Fibroblast of lung (primary cell): Measurements from ENCODE around the gene PPP4R2. TPM values are rescaled to one million over a fixed set of nuclear protein-coding genes. Genes with fewer than 3 reads are reported as not detected.

Source experiments
- DNase-seq, 2 donors: peaks; one replicate each; pipeline versions ENCODE4 v3.0.0 to v3.0.0-alpha.2; 2010; ENCODE audit warnings: low read depth in 2 of 2
- H2AFZ ChIP-seq: 2 replicates; pipeline ENCODE4 v1.5.1; 2012; ENCODE audit warnings: low read length, control low read depth, inconsistent platforms
- H3K27ac ChIP-seq: 2 replicates; pipeline ENCODE4 v1.5.1; 2011; ENCODE audit warnings: low read length, control low read depth; ENCODE audit not compliant: insufficient read depth
- H3K27me3 ChIP-seq: 2 replicates; pipeline ENCODE4 v1.5.1; 2011; ENCODE audit warnings: mild to moderate bottlenecking, low read length; ENCODE audit not compliant: control insufficient read depth, insufficient read depth
- H3K36me3 ChIP-seq: 2 replicates; pipeline ENCODE4 v1.5.1; 2011; ENCODE audit warnings: low read length; ENCODE audit not compliant: control insufficient read depth, insufficient read depth
- H3K4me1 ChIP-seq: 2 replicates; pipeline ENCODE4 v1.5.1; 2011; ENCODE audit warnings: low read length; ENCODE audit not compliant: control insufficient read depth, insufficient read depth; ENCODE audit errors: extremely low read depth
- H3K4me2 ChIP-seq: 2 replicates; pipeline ENCODE4 v1.5.1; 2011; ENCODE audit warnings: low read length, control low read depth; ENCODE audit not compliant: insufficient read depth; ENCODE audit errors: extremely low read depth
- H3K4me3 ChIP-seq, 4 experiments: fragments of 200-600 bp in 1 of 4; sonication (generic) in 1 of 4; replicated peaks in 1 of 4; 2 replicates each; pipeline ENCODE4 v1.5.1; 2011 to 2016; ENCODE audit warnings: low read length in 4 of 4, low read depth in 3 of 4, mild to moderate bottlenecking in 3 of 4, control low read depth in 2 of 4, inconsistent platforms in 1 of 4, mixed read lengths in 1 of 4; ENCODE audit not compliant: insufficient read depth in 1 of 4; ENCODE audit errors: control extremely low read depth in 1 of 4
- H3K79me2 ChIP-seq: 2 replicates; pipeline ENCODE4 v1.5.1; 2012; ENCODE audit warnings: mild to moderate bottlenecking, low read length, inconsistent platforms; ENCODE audit not compliant: control insufficient read depth, insufficient read depth
- H3K9ac ChIP-seq: 2 replicates; pipeline ENCODE4 v1.5.1; 2011; ENCODE audit warnings: mild to moderate bottlenecking, low read length, control low read depth; ENCODE audit not compliant: insufficient read depth
- H3K9me3 ChIP-seq: 2 replicates; pipeline ENCODE4 v1.5.1; 2012; ENCODE audit warnings: low read depth, low read length; ENCODE audit not compliant: control insufficient read depth, insufficient read depth
- H4K20me1 ChIP-seq: 2 replicates; pipeline ENCODE4 v1.5.1; 2011; ENCODE audit warnings: low read length; ENCODE audit not compliant: control insufficient read depth, insufficient read depth; ENCODE audit errors: extremely low read depth
- EZH2 ChIP-seq: IDR thresholded peaks from 2 replicates; pipeline ENCODE4 v1.5.1; 2012; ENCODE audit warnings: low read length, control low read depth, mild to moderate bottlenecking; ENCODE audit errors: missing control alignments
- polyA plus RNA-seq, 2 donors: library from polyadenylated mRNA; depleted of rRNA in 1 of 2; stranded (reverse) in 1 of 2; unstranded in 1 of 2; fragments of >200 nt; gene quantifications; 2 replicates each; pipeline ENCODE4 v1.2.1, GENCODE V29; 2011 to 2012; ENCODE audit warnings: missing spikeins in 1 of 2
- total RNA-seq: library from RNA; depleted of rRNA; stranded (reverse); fragments of >200 nt; gene quantifications from 2 replicates; pipeline ENCODE4 v1.2.1, GENCODE V29; 2014
- TF ChIP-seq, protein P1 (sequence below), 2 donors: IDR thresholded peaks in 1 of 2; conservative IDR thresholded peaks in 1 of 2; 1 replicate in 1 of 2; 2 replicates in 1 of 2; pipeline ENCODE4 v1.5.1; 2011 to 2012; ENCODE audit warnings: low read length in 2 of 2, control low read depth in 1 of 2, inconsistent platforms in 1 of 2, low read depth in 1 of 2, mild to moderate bottlenecking in 1 of 2

The PPP4R2 gene
- total and polyA plus RNA-seq, 2 donors (not counting 1 experiment from before 2014, with no cell fraction given), result 35.5 to 65.6 TPM

DNA sequence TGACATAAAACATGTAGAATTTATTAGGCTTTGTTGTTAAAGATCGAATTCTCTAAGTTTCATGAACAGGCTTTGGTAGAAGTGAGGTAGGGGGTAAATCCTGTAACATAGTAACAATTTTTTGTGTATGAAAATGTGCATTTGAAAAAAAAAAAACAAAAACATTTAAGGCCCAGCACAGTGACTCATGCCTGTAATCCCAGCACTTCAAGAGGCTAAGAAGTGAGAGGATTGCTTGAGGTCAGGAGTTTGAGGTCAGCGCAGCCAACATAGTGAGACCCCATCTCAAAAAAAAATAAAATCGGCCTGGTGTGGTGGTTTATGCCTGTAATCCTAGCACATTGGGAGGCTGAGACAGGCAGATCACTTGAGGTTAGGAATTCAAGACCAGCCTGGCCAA lies 26.8 kb upstream of the PPP4R2 start:
- no peak overlapping the region for H2AFZ ChIP-seq
- no peak overlapping the region for H3K9ac ChIP-seq
- no peaks in the 10 kb centered on the region for H3K36me3 ChIP-seq
- H3K4me1 ChIP-seq, result no peaks in the 10 kb centered on the region
- no peaks in the 10 kb centered on the region for H3K9me3 ChIP-seq
- no peak overlapping the region for H3K4me2 ChIP-seq
- H3K27ac ChIP-seq, result no peak overlapping the region
- no peaks in the 10 kb centered on the region for H3K79me2 ChIP-seq
- TF ChIP-seq, protein P1, sequence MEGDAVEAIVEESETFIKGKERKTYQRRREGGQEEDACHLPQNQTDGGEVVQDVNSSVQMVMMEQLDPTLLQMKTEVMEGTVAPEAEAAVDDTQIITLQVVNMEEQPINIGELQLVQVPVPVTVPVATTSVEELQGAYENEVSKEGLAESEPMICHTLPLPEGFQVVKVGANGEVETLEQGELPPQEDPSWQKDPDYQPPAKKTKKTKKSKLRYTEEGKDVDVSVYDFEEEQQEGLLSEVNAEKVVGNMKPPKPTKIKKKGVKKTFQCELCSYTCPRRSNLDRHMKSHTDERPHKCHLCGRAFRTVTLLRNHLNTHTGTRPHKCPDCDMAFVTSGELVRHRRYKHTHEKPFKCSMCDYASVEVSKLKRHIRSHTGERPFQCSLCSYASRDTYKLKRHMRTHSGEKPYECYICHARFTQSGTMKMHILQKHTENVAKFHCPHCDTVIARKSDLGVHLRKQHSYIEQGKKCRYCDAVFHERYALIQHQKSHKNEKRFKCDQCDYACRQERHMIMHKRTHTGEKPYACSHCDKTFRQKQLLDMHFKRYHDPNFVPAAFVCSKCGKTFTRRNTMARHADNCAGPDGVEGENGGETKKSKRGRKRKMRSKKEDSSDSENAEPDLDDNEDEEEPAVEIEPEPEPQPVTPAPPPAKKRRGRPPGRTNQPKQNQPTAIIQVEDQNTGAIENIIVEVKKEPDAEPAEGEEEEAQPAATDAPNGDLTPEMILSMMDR (conservative IDR thresholded peaks at IDR 0.05 in 1 of 2, IDR thresholded peaks at IDR 0.05 in 1 of 2; ENCODE audit: low read depth in 1 of 2, low read length in 2 of 2), result no peak
- no peak for TF ChIP-seq EZH2
- no peak overlapping the region for H3K4me3 ChIP-seq
- DNase-seq, result peak; percentile 27 to 35
- no peaks in the 10 kb centered on the region for H3K27me3 ChIP-seq
- H4K20me1 ChIP-seq, result no peaks in the 10 kb centered on the region

DNA sequence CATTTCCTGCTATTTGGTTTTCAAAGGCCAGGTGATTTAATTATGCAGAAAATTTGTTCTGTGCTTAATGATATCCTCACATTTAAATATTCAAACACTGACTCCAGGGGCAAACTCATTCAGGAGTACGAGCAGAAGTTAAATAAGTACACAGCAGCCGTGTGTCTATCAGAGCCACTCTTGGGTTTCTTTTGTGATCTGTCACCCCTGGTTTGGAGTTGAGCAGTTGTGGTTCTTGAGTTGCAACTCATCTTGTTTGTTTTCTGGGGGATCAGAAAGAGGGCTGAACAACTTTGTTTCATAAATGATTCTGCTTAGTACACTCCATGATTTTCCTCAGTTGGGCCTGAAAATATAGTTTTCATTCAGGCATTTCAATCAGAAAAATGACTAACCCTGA lies 25.7 kb upstream of the PPP4R2 start:
- H3K4me2 ChIP-seq, result no peak overlapping the region
- no peak overlapping the region for H3K27ac ChIP-seq
- no peaks in the 10 kb centered on the region for H3K4me1 ChIP-seq
- no peak overlapping the region for H3K4me3 ChIP-seq
- H3K36me3 ChIP-seq, result no peaks in the 10 kb centered on the region
- H3K9me3 ChIP-seq, result no peaks in the 10 kb centered on the region
- H3K9ac ChIP-seq, result no peak overlapping the region
- H2AFZ ChIP-seq, result no peak overlapping the region
- no peaks in the 10 kb centered on the region for H3K79me2 ChIP-seq
- no peak for DNase-seq
- H4K20me1 ChIP-seq, result no peaks in the 10 kb centered on the region
- no peak for TF ChIP-seq EZH2
- TF ChIP-seq, protein P1 (conservative IDR thresholded peaks at IDR 0.05 in 1 of 2, IDR thresholded peaks at IDR 0.05 in 1 of 2; ENCODE audit: low read depth in 1 of 2, low read length in 2 of 2), result no peak
- no peaks in the 10 kb centered on the region for H3K27me3 ChIP-seq

DNA sequence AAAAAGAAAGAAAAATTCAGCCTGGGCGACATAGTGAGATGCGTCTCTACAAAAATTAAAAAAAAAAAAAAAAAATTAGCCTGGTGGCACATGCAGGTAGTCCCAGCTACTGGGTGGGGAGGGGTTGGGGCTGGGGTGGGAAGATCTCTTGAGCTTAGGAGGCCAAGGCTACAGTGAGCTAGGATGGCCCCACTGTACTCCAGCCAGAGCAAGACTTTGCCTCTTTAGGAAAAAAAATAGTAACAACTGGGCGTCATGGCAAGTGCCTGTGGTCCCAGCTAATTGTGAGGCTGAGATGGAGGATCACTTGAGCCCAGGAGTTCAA lies 23.9 kb upstream of the PPP4R2 start:
- TF ChIP-seq, protein P1 (conservative IDR thresholded peaks at IDR 0.05 in 1 of 2, IDR thresholded peaks at IDR 0.05 in 1 of 2; ENCODE audit: low read depth in 1 of 2, low read length in 2 of 2), result no peak
- TF ChIP-seq EZH2, result no peak
- Histone ChIP-seq H2AFZ (no peak overlapping the region), H3K4me2 (no peak overlapping the region)

More for the DNA sequence above, 23.9 kb upstream of the PPP4R2 start:
- Histone ChIP-seq H3K4me1 (no peaks in the 10 kb centered on the region), H3K9ac (no peak overlapping the region), H3K36me3 (no peaks in the 10 kb centered on the region), H3K4me3 (no peak overlapping the region), H3K27ac (no peak overlapping the region), H3K9me3 (no peaks in the 10 kb centered on the region), H3K27me3 (no peaks in the 10 kb centered on the region), H4K20me1 (no peaks in the 10 kb centered on the region), H3K79me2 (no peaks in the 10 kb centered on the region)
- no peak for DNase-seq
